H9 (cell line): ENCODE data around the gene SREBF2. TPM values are rescaled to one million over a fixed set of nuclear protein-coding genes. Genes with fewer than 3 reads are reported as not detected.

Source experiments
- DNase-seq: peaks from one replicate; pipeline ENCODE4 v3.0.0-alpha.2; 2017
- H2AFZ ChIP-seq: one replicate; pipeline ENCODE4 v1.6.1; 2013; ENCODE audit warnings: mild to moderate bottlenecking, low read length, control low read depth, moderate library complexity
- H2AK5ac ChIP-seq: 2 replicates; pipeline ENCODE4 v1.6.1; 2013; ENCODE audit warnings: low read length, control low read depth, mixed read lengths; ENCODE audit not compliant: insufficient read length
- H2BK120ac ChIP-seq: one replicate; pipeline ENCODE4 v1.6.1; 2013; ENCODE audit warnings: low read depth, mild to moderate bottlenecking, low read length, control low read depth, inconsistent platforms; ENCODE audit not compliant: poor library complexity, severe bottlenecking
- H2BK12ac ChIP-seq: 2 replicates; pipeline ENCODE4 v1.6.1; 2013; ENCODE audit warnings: low read length, control low read depth, mixed read lengths, low read depth; ENCODE audit not compliant: insufficient read length
- H2BK15ac ChIP-seq: 2 replicates; pipeline ENCODE4 v1.6.1; 2013; ENCODE audit warnings: low read depth, low read length, control low read depth
- H2BK20ac ChIP-seq: one replicate; pipeline ENCODE4 v1.6.1; 2013; ENCODE audit warnings: low read depth, mild to moderate bottlenecking, low read length, control low read depth, inconsistent platforms; ENCODE audit not compliant: poor library complexity, severe bottlenecking
- H2BK5ac ChIP-seq: 2 replicates; pipeline ENCODE4 v1.6.1; 2013; ENCODE audit warnings: low read length, control low read depth, mixed read lengths; ENCODE audit not compliant: insufficient read length
- H3K14ac ChIP-seq: 2 replicates; pipeline ENCODE4 v1.6.1; 2013; ENCODE audit warnings: low read length, control low read depth; ENCODE audit not compliant: insufficient read depth
- H3K18ac ChIP-seq: 2 replicates; pipeline ENCODE4 v1.6.1; 2013; ENCODE audit warnings: low read depth, mild to moderate bottlenecking, mixed read lengths, low read length, control low read depth; ENCODE audit not compliant: insufficient read length
- H3K23ac ChIP-seq: 2 replicates; pipeline ENCODE4 v1.6.1; 2013; ENCODE audit warnings: low read length, control low read depth, mixed read lengths, low read depth; ENCODE audit not compliant: insufficient read length
- H3K23me2 ChIP-seq: 2 replicates; pipeline ENCODE4 v1.6.1; 2013; ENCODE audit warnings: low read depth, mild to moderate bottlenecking, mixed read lengths, low read length, control low read depth; ENCODE audit not compliant: insufficient read length, poor library complexity, severe bottlenecking
- H3K27ac ChIP-seq: 2 replicates; pipeline ENCODE4 v1.5.1; 2013; ENCODE audit warnings: low read length, control low read depth, mixed read lengths, low read depth; ENCODE audit not compliant: insufficient read length
- H3K27me3 ChIP-seq: 2 replicates; pipeline ENCODE4 v1.6.1; 2013; ENCODE audit warnings: low read length, control low read depth, inconsistent platforms; ENCODE audit not compliant: insufficient read depth
- H3K4ac ChIP-seq: 2 replicates; pipeline ENCODE4 v1.6.1; 2013; ENCODE audit warnings: low read depth, mild to moderate bottlenecking, control low read depth, inconsistent platforms, low read length, moderate library complexity
- H3K4me1 ChIP-seq: 2 replicates; pipeline ENCODE4 v1.6.1; 2013; ENCODE audit warnings: low read length, control low read depth, inconsistent platforms; ENCODE audit not compliant: insufficient read depth
- H3K4me2 ChIP-seq: 2 replicates; pipeline ENCODE4 v1.6.1; 2013; ENCODE audit warnings: low read length, control low read depth, mixed read lengths; ENCODE audit not compliant: insufficient read length, insufficient read depth
- H3K56ac ChIP-seq: 2 replicates; pipeline ENCODE4 v1.6.1; 2013; ENCODE audit warnings: low read depth, mild to moderate bottlenecking, mixed read lengths, low read length, control low read depth; ENCODE audit not compliant: insufficient read length
- H3K79me1 ChIP-seq: 2 replicates; pipeline ENCODE4 v1.6.1; 2013; ENCODE audit warnings: low read depth, mild to moderate bottlenecking, moderate library complexity, low read length, control low read depth, inconsistent platforms; ENCODE audit not compliant: insufficient read depth, poor library complexity, severe bottlenecking
- H3K79me2 ChIP-seq: 2 replicates; pipeline ENCODE4 v1.6.1; 2013; ENCODE audit warnings: low read length, control low read depth, inconsistent platforms; ENCODE audit not compliant: insufficient read depth
- H3K9ac ChIP-seq: 2 replicates; pipeline ENCODE4 v1.6.1; 2013; ENCODE audit warnings: low read length, control low read depth, mixed read lengths; ENCODE audit not compliant: insufficient read length; ENCODE audit errors: extremely low read depth
- H3K9me3 ChIP-seq: one replicate; pipeline ENCODE4 v1.6.1; 2013; ENCODE audit warnings: low read depth, low read length, inconsistent platforms; ENCODE audit not compliant: control insufficient read depth
- H3T11ph ChIP-seq: one replicate; pipeline ENCODE4 v1.6.1; 2013; ENCODE audit warnings: mild to moderate bottlenecking, low read length, control low read depth, inconsistent platforms
- H4K20me1 ChIP-seq: one replicate; pipeline ENCODE4 v1.6.1; 2013; ENCODE audit not compliant: control insufficient read depth, insufficient read length, insufficient read depth
- H4K5ac ChIP-seq: 2 replicates; pipeline ENCODE4 v1.6.1; 2013; ENCODE audit warnings: low read depth, mild to moderate bottlenecking, mixed read lengths, low read length, control low read depth; ENCODE audit not compliant: insufficient read length
- H4K8ac ChIP-seq: replicated peaks from 2 replicates; pipeline ENCODE4 v1.6.1; 2013; ENCODE audit warnings: low read length, control low read depth, mixed read lengths, low read depth; ENCODE audit not compliant: insufficient read length
- H4K91ac ChIP-seq: 2 replicates; pipeline ENCODE4 v1.6.1; 2013; ENCODE audit warnings: low read depth, mild to moderate bottlenecking, moderate library complexity, mixed read lengths, low read length, control low read depth; ENCODE audit not compliant: insufficient read length
- H3K27ac Mint-ChIP-seq, 3 experiments: 2 replicates in 2 of 3; 3 replicates in 1 of 3; pipeline ENCODE4 v1.8.0; 2020 to 2021; ENCODE audit warnings: mixed read lengths in 3 of 3, mild to moderate bottlenecking in 1 of 3, moderate library complexity in 1 of 3
- H3K27me3 Mint-ChIP-seq: 2 replicates; pipeline ENCODE4 v1.8.0; 2021; ENCODE audit warnings: low read depth, mild to moderate bottlenecking, moderate library complexity, mixed read lengths
- H3K36me3 Mint-ChIP-seq, 3 experiments: 2 replicates in 2 of 3; 3 replicates in 1 of 3; pipeline ENCODE4 v1.8.0; 2020 to 2021; ENCODE audit warnings: low read depth in 3 of 3, mixed read lengths in 3 of 3; ENCODE audit not compliant: insufficient read depth in 1 of 3
- H3K4me1 Mint-ChIP-seq, 2 experiments: 2 replicates each; pipeline ENCODE4 v1.8.0; 2020; ENCODE audit warnings: mixed read lengths in 2 of 2
- H3K4me3 Mint-ChIP-seq, 2 experiments: 2 replicates in 1 of 2; 3 replicates in 1 of 2; pipeline ENCODE4 v1.8.0; 2020 to 2021; ENCODE audit warnings: mild to moderate bottlenecking in 2 of 2, mixed read lengths in 2 of 2, moderate library complexity in 1 of 2
- H3K9me3 Mint-ChIP-seq, 2 experiments: 2 replicates in 1 of 2; 3 replicates in 1 of 2; pipeline ENCODE4 v1.8.0; 2020; ENCODE audit warnings: mild to moderate bottlenecking in 2 of 2, mixed read lengths in 2 of 2, moderate library complexity in 1 of 2
- WGBS: extraction: QIAGEN DNeasy Blood & Tissue Kit; methylation state at CpG from one replicate; pipeline ENCODE4 v1.1.7; 2013; ENCODE audit warnings: missing lambda C conversion rate, low lambda C conversion rate, mixed read lengths; ENCODE audit not compliant: insufficient read length; ENCODE audit errors: extremely low coverage; 5-methylcytosine and 5-hydroxymethylcytosine counted together
- total RNA-seq: library from RNA; stranded (reverse); gene quantifications from 2 replicates; pipeline ENCODE4 v1.2.1, GENCODE V29; 2021
- TF ChIP-seq, protein P1 (sequence below): fragments of 200-600 bp; sonication (generic); conservative IDR thresholded peaks from 3 replicates; pipeline ENCODE4 v1.8.0; 2021; ENCODE audit warnings: antibody characterized with exemption, mild to moderate bottlenecking

The SREBF2 gene
- total RNA-seq, 1 experiment from 2014 or later: 146 TPM

DNA sequence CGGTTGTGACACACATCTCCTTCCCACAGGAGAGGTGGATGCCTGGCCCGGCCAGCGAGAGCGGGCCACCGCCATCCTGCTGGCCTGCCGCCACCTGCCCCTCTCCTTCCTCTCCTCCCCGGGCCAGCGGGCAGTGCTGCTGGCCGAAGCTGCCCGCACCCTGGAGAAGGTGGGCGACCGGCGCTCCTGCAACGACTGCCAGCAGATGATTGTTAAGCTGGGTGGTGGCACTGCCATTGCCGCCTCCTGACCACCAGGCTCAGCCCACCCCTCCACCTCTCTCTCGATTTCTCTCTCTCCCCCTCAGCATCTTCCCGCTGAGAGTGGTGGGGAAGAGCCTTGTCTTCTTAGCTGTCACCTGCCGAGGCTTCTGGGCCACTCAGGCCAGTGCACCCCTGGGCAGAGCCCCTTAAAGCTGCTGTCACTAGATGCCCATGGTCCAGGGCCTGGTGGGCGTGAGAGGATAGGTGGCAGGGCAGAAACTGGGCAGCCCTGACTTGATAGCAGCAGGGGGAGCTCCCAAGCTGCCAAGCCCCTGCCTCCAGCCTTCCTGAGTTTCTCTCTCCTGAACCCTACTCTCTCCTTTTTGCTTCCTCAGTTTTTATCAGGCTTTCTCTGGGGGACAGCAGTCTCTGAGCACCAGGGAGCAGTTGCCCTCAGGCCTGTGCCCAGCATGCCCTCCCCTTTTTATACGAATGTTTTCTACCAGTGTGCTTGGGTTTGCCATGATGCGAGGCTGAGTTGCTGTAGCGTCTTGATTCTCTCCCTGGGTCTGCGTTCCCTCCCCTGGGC lies 72.7 kb downstream of the SREBF2 start:
- peaks cover 20% of the 10 kb centered on the region for H3K27me3 Mint-ChIP-seq
- Histone ChIP-seq H3K27ac (no peak overlapping the region), H2AFZ (no peak overlapping the region), H2BK20ac (no peak overlapping the region), H3K14ac (no peak overlapping the region), H4K91ac (no peak overlapping the region), H3K4me1 (no peaks in the 10 kb centered on the region), H2AK5ac (no peak overlapping the region), H3K56ac (no peak overlapping the region), H3K23me2 (no peaks in the 10 kb centered on the region), H3K79me1 (no peaks in the 10 kb centered on the region), H3K27me3 (peaks cover 3% of the 10 kb centered on the region; the same call in 1 of the 2 replicates), H4K20me1 (no peaks in the 10 kb centered on the region), H3K18ac (no peak overlapping the region), H2BK5ac (no peak overlapping the region), H2BK15ac (no peak overlapping the region), H2BK12ac (no peak overlapping the region), H3K9ac (no peak overlapping the region), H3T11ph (no peak overlapping the region), H3K23ac (no peak overlapping the region), H2BK120ac (no peak overlapping the region), H3K9me3 (no peaks in the 10 kb centered on the region), H4K8ac (no peak overlapping the region), H3K79me2 (no peaks in the 10 kb centered on the region), H4K5ac (no peak overlapping the region), H3K4me2 (no peak overlapping the region), H3K4ac (no peak overlapping the region)
- peak overlapping the region in 1 of 3 experiments; percentile 70; a peak in 1 of 7 replicates for H3K27ac Mint-ChIP-seq
- no peaks in the 10 kb centered on the region for H3K9me3 Mint-ChIP-seq
- TF ChIP-seq, protein P1, sequence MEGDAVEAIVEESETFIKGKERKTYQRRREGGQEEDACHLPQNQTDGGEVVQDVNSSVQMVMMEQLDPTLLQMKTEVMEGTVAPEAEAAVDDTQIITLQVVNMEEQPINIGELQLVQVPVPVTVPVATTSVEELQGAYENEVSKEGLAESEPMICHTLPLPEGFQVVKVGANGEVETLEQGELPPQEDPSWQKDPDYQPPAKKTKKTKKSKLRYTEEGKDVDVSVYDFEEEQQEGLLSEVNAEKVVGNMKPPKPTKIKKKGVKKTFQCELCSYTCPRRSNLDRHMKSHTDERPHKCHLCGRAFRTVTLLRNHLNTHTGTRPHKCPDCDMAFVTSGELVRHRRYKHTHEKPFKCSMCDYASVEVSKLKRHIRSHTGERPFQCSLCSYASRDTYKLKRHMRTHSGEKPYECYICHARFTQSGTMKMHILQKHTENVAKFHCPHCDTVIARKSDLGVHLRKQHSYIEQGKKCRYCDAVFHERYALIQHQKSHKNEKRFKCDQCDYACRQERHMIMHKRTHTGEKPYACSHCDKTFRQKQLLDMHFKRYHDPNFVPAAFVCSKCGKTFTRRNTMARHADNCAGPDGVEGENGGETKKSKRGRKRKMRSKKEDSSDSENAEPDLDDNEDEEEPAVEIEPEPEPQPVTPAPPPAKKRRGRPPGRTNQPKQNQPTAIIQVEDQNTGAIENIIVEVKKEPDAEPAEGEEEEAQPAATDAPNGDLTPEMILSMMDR: no peak
- H3K4me1 Mint-ChIP-seq: peaks cover 9 to 12% of the 10 kb centered on the region in 2 experiments
- H3K4me3 Mint-ChIP-seq: no peak overlapping the region
- DNase-seq: peak; percentile 26
- peaks cover 19 to 55% (median 41%) of the 10 kb centered on the region in 3 experiments; a peak in 6 of 7 replicates for H3K36me3 Mint-ChIP-seq
- WGBS: no CpG with 5 or more reads among the region's 23 CpGs
